ENCODE data around the gene TMEM14B.

GRCh38 chr6:10801224-10801848, 53.7 kb downstream of the TMEM14B start:
- TF ChIP-seq CTCF (conservative IDR thresholded peaks at IDR 0.05; ENCODE audit: low read depth, low read length), result peak; percentile 99
- TF ChIP-seq EZH2 (IDR thresholded peaks at IDR 0.05; ENCODE audit: borderline replicate concordance, low read depth, low read length, poor library complexity, severe bottlenecking), result no peak
